ENCODE data around the gene HDAC4.

DNA sequence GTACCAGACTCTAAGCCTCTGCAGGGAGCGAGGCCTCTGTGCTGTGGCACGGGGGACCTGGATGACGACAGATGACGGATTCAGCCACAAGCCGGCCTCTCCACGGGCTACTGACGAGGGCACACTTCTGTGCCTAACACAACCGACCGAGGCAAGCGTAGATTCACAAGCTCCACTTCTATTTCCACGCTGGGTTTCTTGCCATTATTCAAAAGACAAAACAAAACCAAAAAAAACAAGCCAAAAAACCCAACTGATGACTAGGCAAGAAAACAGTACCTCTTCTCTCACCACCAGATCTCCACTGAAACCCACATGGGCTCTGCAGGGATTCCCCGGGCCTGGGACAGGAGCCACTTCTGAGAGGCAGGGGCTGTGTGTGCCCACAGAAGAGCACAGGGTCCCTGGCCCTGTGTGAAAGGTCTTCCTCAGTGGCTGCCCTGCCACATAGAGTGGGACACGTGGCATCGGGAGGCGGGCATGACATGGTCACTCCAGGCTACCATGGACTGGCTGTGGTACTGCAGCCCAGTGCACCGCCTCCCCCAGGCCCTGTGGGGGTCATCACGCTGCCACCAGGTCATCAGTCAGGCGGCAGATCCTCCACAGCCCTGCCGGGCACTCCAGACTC lies 254.7 kb downstream of the HDAC4 start:
- TF ChIP-seq, protein P1, sequence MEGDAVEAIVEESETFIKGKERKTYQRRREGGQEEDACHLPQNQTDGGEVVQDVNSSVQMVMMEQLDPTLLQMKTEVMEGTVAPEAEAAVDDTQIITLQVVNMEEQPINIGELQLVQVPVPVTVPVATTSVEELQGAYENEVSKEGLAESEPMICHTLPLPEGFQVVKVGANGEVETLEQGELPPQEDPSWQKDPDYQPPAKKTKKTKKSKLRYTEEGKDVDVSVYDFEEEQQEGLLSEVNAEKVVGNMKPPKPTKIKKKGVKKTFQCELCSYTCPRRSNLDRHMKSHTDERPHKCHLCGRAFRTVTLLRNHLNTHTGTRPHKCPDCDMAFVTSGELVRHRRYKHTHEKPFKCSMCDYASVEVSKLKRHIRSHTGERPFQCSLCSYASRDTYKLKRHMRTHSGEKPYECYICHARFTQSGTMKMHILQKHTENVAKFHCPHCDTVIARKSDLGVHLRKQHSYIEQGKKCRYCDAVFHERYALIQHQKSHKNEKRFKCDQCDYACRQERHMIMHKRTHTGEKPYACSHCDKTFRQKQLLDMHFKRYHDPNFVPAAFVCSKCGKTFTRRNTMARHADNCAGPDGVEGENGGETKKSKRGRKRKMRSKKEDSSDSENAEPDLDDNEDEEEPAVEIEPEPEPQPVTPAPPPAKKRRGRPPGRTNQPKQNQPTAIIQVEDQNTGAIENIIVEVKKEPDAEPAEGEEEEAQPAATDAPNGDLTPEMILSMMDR (IDR thresholded peaks at IDR 0.05): no peak
- TF ChIP-seq POLR2A (IDR thresholded peaks at IDR 0.05): no peak
